Nephron progenitor cell (in vitro differentiated cells): ENCODE measurements around the gene ACTBL2.

ENCODE experiments used
- DNase-seq: peaks from one replicate; pipeline ENCODE4 v3.0.0; 2021
- H3K27ac Mint-ChIP-seq: 2 replicates; pipeline ENCODE4 v1.8.0; 2021; ENCODE audit warnings: mild to moderate bottlenecking, moderate library complexity, mixed read lengths
- H3K27me3 Mint-ChIP-seq: 2 replicates; pipeline ENCODE4 v1.8.0; 2021; ENCODE audit warnings: mild to moderate bottlenecking, low read depth, mixed read lengths; ENCODE audit not compliant: poor library complexity
- H3K36me3 Mint-ChIP-seq: 2 replicates; pipeline ENCODE4 v1.8.0; 2021; ENCODE audit warnings: low read depth, mixed read lengths
- H3K4me1 Mint-ChIP-seq: 2 replicates; pipeline ENCODE4 v1.8.0; 2021; ENCODE audit warnings: mixed read lengths
- H3K4me3 Mint-ChIP-seq: 2 replicates; pipeline ENCODE4 v1.8.0; 2021; ENCODE audit warnings: mild to moderate bottlenecking, moderate library complexity, mixed read lengths
- H3K9me3 Mint-ChIP-seq: 2 replicates; pipeline ENCODE4 v1.8.0; 2021; ENCODE audit warnings: mild to moderate bottlenecking, moderate library complexity, mixed read lengths
- TF ChIP-seq, protein P1 (sequence below): fragments of 200-600 bp; sonication (generic); IDR thresholded peaks from 2 replicates; pipeline ENCODE4 v1.5.0; 2021; ENCODE audit warnings: antibody characterized with exemption

The ACTBL2 gene

DNA sequence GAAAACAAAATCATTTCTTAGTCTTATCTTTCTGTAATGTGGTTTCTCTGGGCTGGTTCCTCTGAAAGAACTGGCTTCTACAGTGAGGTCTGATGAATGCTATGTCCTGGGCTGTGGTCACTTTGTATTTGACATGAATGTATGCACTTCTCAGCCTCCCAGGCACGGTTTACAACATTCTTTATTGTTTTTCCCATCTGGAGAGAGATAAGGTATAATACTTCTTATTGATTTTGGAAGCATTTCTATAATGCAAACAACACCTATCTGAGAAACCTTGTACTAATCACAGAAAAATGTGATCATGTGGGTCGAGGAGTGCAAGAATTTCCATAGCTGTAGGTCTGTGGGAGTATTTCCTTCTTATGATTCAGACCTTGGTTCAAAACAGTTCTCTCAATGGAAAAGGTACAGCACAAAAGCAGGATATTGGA lies 46.9 kb downstream of the ACTBL2 start:
- TF ChIP-seq, protein P1, sequence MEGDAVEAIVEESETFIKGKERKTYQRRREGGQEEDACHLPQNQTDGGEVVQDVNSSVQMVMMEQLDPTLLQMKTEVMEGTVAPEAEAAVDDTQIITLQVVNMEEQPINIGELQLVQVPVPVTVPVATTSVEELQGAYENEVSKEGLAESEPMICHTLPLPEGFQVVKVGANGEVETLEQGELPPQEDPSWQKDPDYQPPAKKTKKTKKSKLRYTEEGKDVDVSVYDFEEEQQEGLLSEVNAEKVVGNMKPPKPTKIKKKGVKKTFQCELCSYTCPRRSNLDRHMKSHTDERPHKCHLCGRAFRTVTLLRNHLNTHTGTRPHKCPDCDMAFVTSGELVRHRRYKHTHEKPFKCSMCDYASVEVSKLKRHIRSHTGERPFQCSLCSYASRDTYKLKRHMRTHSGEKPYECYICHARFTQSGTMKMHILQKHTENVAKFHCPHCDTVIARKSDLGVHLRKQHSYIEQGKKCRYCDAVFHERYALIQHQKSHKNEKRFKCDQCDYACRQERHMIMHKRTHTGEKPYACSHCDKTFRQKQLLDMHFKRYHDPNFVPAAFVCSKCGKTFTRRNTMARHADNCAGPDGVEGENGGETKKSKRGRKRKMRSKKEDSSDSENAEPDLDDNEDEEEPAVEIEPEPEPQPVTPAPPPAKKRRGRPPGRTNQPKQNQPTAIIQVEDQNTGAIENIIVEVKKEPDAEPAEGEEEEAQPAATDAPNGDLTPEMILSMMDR: no peak
- no peaks in the 10 kb centered on the region for H3K9me3 Mint-ChIP-seq
- no peak overlapping the region for H3K4me3 Mint-ChIP-seq
- no peaks in the 10 kb centered on the region for H3K36me3 Mint-ChIP-seq
- H3K4me1 Mint-ChIP-seq: peaks cover 15% of the 10 kb centered on the region
- H3K27me3 Mint-ChIP-seq: no peaks in the 10 kb centered on the region
- no peak for DNase-seq
- no peak overlapping the region for H3K27ac Mint-ChIP-seq

DNA sequence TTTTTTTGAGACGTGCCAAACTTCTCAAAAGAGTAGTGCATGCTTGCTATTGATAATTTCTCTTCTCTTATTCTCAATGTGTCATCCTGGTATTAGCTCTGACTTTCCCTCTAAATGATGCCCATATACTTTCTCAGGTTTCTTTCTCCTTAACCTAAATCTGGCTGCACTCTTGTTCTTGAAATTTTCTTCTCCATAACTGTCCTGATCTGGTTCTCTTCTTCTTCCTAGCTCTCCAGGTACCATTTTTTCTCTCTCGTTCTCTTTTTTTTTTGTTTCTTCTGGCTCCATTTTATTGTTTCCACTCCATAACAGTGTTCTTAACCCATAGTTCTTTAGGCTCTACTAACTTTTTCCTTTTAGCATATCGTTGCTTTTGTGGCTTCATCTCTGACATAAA lies 47.9 kb downstream of the ACTBL2 start:
- Mint-ChIP-seq H3K9me3 (no peaks in the 10 kb centered on the region), H3K4me1 (peaks cover 8% of the 10 kb centered on the region), H3K36me3 (no peaks in the 10 kb centered on the region), H3K4me3 (no peak overlapping the region), H3K27ac (no peak overlapping the region), H3K27me3 (no peaks in the 10 kb centered on the region)
- no peak for DNase-seq
- TF ChIP-seq, protein P1: no peak

DNA sequence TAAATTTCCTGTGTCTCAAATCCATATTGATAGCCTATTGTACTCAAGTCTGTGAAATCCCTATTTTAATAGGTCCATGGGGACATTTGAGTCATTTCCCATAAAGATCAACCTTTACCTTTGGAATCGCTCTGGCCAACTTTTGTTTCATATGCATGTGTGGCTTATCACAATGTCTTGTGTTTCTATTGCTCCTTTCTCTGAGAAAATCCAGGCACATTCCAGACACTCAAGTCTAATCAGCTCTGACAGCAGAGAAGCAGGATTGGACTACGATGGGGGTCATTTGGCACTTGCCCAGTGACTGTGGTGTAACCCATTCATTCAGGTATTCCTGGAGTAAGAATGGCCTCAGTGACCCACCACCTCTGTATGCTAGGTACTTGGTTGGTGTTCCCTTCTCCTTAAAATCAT lies 48.4 kb downstream of the ACTBL2 start:
- Mint-ChIP-seq H3K27ac (no peak overlapping the region), H3K27me3 (no peaks in the 10 kb centered on the region), H3K9me3 (no peaks in the 10 kb centered on the region), H3K36me3 (no peaks in the 10 kb centered on the region), H3K4me3 (no peak overlapping the region), H3K4me1 (peaks cover 10% of the 10 kb centered on the region)
- TF ChIP-seq, protein P1: no peak
- no peak for DNase-seq

DNA sequence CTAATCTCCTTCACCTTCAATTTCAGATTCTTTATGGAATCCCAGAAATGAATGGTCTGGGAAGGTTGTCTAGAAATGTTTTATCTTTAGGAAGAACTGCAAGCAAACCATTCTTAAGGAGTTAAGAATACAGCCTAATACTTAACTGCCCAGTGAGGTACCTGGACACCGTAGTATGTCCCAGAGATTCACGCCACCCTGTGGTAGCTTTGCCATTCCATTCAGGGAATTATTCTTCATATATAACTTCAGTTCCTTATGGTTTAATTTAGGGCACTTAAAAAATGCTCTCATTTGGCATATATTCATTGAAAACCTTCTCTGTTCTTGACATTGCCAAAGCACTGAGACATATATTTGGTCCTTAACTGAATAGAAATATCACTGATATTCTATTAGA lies 49.7 kb downstream of the ACTBL2 start:
- Mint-ChIP-seq H3K4me1 (peaks cover 14% of the 10 kb centered on the region), H3K4me3 (no peak overlapping the region), H3K27ac (no peak overlapping the region), H3K27me3 (peaks cover 4% of the 10 kb centered on the region), H3K9me3 (no peaks in the 10 kb centered on the region), H3K36me3 (no peaks in the 10 kb centered on the region)
- TF ChIP-seq, protein P1: no peak
- DNase-seq: no peak

DNA sequence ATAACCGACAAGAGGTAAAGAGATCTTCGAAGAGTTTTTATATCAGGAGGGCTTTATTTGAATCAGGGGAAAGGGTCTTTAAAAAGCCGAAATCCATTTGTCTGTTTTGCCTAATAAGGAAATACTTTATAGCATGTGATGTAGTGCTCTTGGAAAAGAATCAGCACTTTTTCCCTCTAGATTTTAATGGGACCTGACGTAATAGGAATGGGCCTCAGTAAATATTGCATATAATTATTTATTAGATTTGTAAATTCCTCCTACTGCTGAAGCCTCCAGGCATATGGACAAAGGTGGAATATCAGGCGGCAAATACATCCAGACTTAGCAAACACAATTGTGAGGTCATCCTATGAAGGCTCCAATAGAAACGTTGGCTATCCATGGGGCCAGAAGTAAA lies 50.9 kb downstream of the ACTBL2 start:
- H3K27ac Mint-ChIP-seq: no peak overlapping the region
- H3K36me3 Mint-ChIP-seq: no peaks in the 10 kb centered on the region
- peaks cover 14% of the 10 kb centered on the region for H3K4me1 Mint-ChIP-seq
- TF ChIP-seq, protein P1: no peak
- H3K4me3 Mint-ChIP-seq: no peak overlapping the region
- H3K9me3 Mint-ChIP-seq: no peaks in the 10 kb centered on the region
- H3K27me3 Mint-ChIP-seq: peaks cover 4% of the 10 kb centered on the region
- DNase-seq: no peak
